H9 (cell line): ENCODE data around the gene CCDC191. TPM values are rescaled to one million over a fixed set of nuclear protein-coding genes. Genes with fewer than 3 reads are reported as not detected.

ENCODE experiments used
- DNase-seq: peaks from one replicate; pipeline ENCODE4 v3.0.0-alpha.2; 2017
- H2AFZ ChIP-seq: one replicate; pipeline ENCODE4 v1.6.1; 2013; ENCODE audit warnings: mild to moderate bottlenecking, low read length, control low read depth, moderate library complexity
- H2AK5ac ChIP-seq: 2 replicates; pipeline ENCODE4 v1.6.1; 2013; ENCODE audit warnings: low read length, control low read depth, mixed read lengths; ENCODE audit not compliant: insufficient read length
- H2BK120ac ChIP-seq: one replicate; pipeline ENCODE4 v1.6.1; 2013; ENCODE audit warnings: low read depth, mild to moderate bottlenecking, low read length, control low read depth, inconsistent platforms; ENCODE audit not compliant: poor library complexity, severe bottlenecking
- H2BK12ac ChIP-seq: 2 replicates; pipeline ENCODE4 v1.6.1; 2013; ENCODE audit warnings: low read length, control low read depth, mixed read lengths, low read depth; ENCODE audit not compliant: insufficient read length
- H2BK15ac ChIP-seq: 2 replicates; pipeline ENCODE4 v1.6.1; 2013; ENCODE audit warnings: low read depth, low read length, control low read depth
- H2BK20ac ChIP-seq: one replicate; pipeline ENCODE4 v1.6.1; 2013; ENCODE audit warnings: low read depth, mild to moderate bottlenecking, low read length, control low read depth, inconsistent platforms; ENCODE audit not compliant: poor library complexity, severe bottlenecking
- H2BK5ac ChIP-seq: 2 replicates; pipeline ENCODE4 v1.6.1; 2013; ENCODE audit warnings: low read length, control low read depth, mixed read lengths; ENCODE audit not compliant: insufficient read length
- H3K14ac ChIP-seq: 2 replicates; pipeline ENCODE4 v1.6.1; 2013; ENCODE audit warnings: low read length, control low read depth; ENCODE audit not compliant: insufficient read depth
- H3K18ac ChIP-seq: 2 replicates; pipeline ENCODE4 v1.6.1; 2013; ENCODE audit warnings: low read depth, mild to moderate bottlenecking, mixed read lengths, low read length, control low read depth; ENCODE audit not compliant: insufficient read length
- H3K23ac ChIP-seq: 2 replicates; pipeline ENCODE4 v1.6.1; 2013; ENCODE audit warnings: low read length, control low read depth, mixed read lengths, low read depth; ENCODE audit not compliant: insufficient read length
- H3K23me2 ChIP-seq: 2 replicates; pipeline ENCODE4 v1.6.1; 2013; ENCODE audit warnings: low read depth, mild to moderate bottlenecking, mixed read lengths, low read length, control low read depth; ENCODE audit not compliant: insufficient read length, poor library complexity, severe bottlenecking
- H3K27ac ChIP-seq: 2 replicates; pipeline ENCODE4 v1.5.1; 2013; ENCODE audit warnings: low read length, control low read depth, mixed read lengths, low read depth; ENCODE audit not compliant: insufficient read length
- H3K27me3 ChIP-seq: 2 replicates; pipeline ENCODE4 v1.6.1; 2013; ENCODE audit warnings: low read length, control low read depth, inconsistent platforms; ENCODE audit not compliant: insufficient read depth
- H3K4ac ChIP-seq: 2 replicates; pipeline ENCODE4 v1.6.1; 2013; ENCODE audit warnings: low read depth, mild to moderate bottlenecking, control low read depth, inconsistent platforms, low read length, moderate library complexity
- H3K4me1 ChIP-seq: 2 replicates; pipeline ENCODE4 v1.6.1; 2013; ENCODE audit warnings: low read length, control low read depth, inconsistent platforms; ENCODE audit not compliant: insufficient read depth
- H3K4me2 ChIP-seq: 2 replicates; pipeline ENCODE4 v1.6.1; 2013; ENCODE audit warnings: low read length, control low read depth, mixed read lengths; ENCODE audit not compliant: insufficient read length, insufficient read depth
- H3K56ac ChIP-seq: 2 replicates; pipeline ENCODE4 v1.6.1; 2013; ENCODE audit warnings: low read depth, mild to moderate bottlenecking, mixed read lengths, low read length, control low read depth; ENCODE audit not compliant: insufficient read length
- H3K79me1 ChIP-seq: 2 replicates; pipeline ENCODE4 v1.6.1; 2013; ENCODE audit warnings: low read depth, mild to moderate bottlenecking, moderate library complexity, low read length, control low read depth, inconsistent platforms; ENCODE audit not compliant: insufficient read depth, poor library complexity, severe bottlenecking
- H3K79me2 ChIP-seq: 2 replicates; pipeline ENCODE4 v1.6.1; 2013; ENCODE audit warnings: low read length, control low read depth, inconsistent platforms; ENCODE audit not compliant: insufficient read depth
- H3K9ac ChIP-seq: 2 replicates; pipeline ENCODE4 v1.6.1; 2013; ENCODE audit warnings: low read length, control low read depth, mixed read lengths; ENCODE audit not compliant: insufficient read length; ENCODE audit errors: extremely low read depth
- H3K9me3 ChIP-seq: one replicate; pipeline ENCODE4 v1.6.1; 2013; ENCODE audit warnings: low read depth, low read length, inconsistent platforms; ENCODE audit not compliant: control insufficient read depth
- H3T11ph ChIP-seq: one replicate; pipeline ENCODE4 v1.6.1; 2013; ENCODE audit warnings: mild to moderate bottlenecking, low read length, control low read depth, inconsistent platforms
- H4K20me1 ChIP-seq: one replicate; pipeline ENCODE4 v1.6.1; 2013; ENCODE audit not compliant: control insufficient read depth, insufficient read length, insufficient read depth
- H4K5ac ChIP-seq: 2 replicates; pipeline ENCODE4 v1.6.1; 2013; ENCODE audit warnings: low read depth, mild to moderate bottlenecking, mixed read lengths, low read length, control low read depth; ENCODE audit not compliant: insufficient read length
- H4K8ac ChIP-seq: replicated peaks from 2 replicates; pipeline ENCODE4 v1.6.1; 2013; ENCODE audit warnings: low read length, control low read depth, mixed read lengths, low read depth; ENCODE audit not compliant: insufficient read length
- H4K91ac ChIP-seq: 2 replicates; pipeline ENCODE4 v1.6.1; 2013; ENCODE audit warnings: low read depth, mild to moderate bottlenecking, moderate library complexity, mixed read lengths, low read length, control low read depth; ENCODE audit not compliant: insufficient read length
- H3K27ac Mint-ChIP-seq, 3 experiments: 2 replicates in 2 of 3; 3 replicates in 1 of 3; pipeline ENCODE4 v1.8.0; 2020 to 2021; ENCODE audit warnings: mixed read lengths in 3 of 3, mild to moderate bottlenecking in 1 of 3, moderate library complexity in 1 of 3
- H3K27me3 Mint-ChIP-seq: 2 replicates; pipeline ENCODE4 v1.8.0; 2021; ENCODE audit warnings: low read depth, mild to moderate bottlenecking, moderate library complexity, mixed read lengths
- H3K36me3 Mint-ChIP-seq, 3 experiments: 2 replicates in 2 of 3; 3 replicates in 1 of 3; pipeline ENCODE4 v1.8.0; 2020 to 2021; ENCODE audit warnings: low read depth in 3 of 3, mixed read lengths in 3 of 3; ENCODE audit not compliant: insufficient read depth in 1 of 3
- H3K4me1 Mint-ChIP-seq, 2 experiments: 2 replicates each; pipeline ENCODE4 v1.8.0; 2020; ENCODE audit warnings: mixed read lengths in 2 of 2
- H3K4me3 Mint-ChIP-seq, 2 experiments: 2 replicates in 1 of 2; 3 replicates in 1 of 2; pipeline ENCODE4 v1.8.0; 2020 to 2021; ENCODE audit warnings: mild to moderate bottlenecking in 2 of 2, mixed read lengths in 2 of 2, moderate library complexity in 1 of 2
- H3K9me3 Mint-ChIP-seq, 2 experiments: 2 replicates in 1 of 2; 3 replicates in 1 of 2; pipeline ENCODE4 v1.8.0; 2020; ENCODE audit warnings: mild to moderate bottlenecking in 2 of 2, mixed read lengths in 2 of 2, moderate library complexity in 1 of 2
- CTCF ChIP-seq: fragments of 200-600 bp; sonication (generic); conservative IDR thresholded peaks from 3 replicates; pipeline ENCODE4 v1.8.0; 2021; ENCODE audit warnings: antibody characterized with exemption, mild to moderate bottlenecking
- WGBS: extraction: QIAGEN DNeasy Blood & Tissue Kit; methylation state at CpG from one replicate; pipeline ENCODE4 v1.1.7; 2013; ENCODE audit warnings: missing lambda C conversion rate, low lambda C conversion rate, mixed read lengths; ENCODE audit not compliant: insufficient read length; ENCODE audit errors: extremely low coverage; 5-methylcytosine and 5-hydroxymethylcytosine counted together
- total RNA-seq: library from RNA; stranded (reverse); gene quantifications from 2 replicates; pipeline ENCODE4 v1.2.1, GENCODE V29; 2021

Gene CCDC191
- total RNA-seq, 1 experiment from 2014 or later = 0.68 TPM

GRCh38 chr3:114092151-114093015 lies 36.1 kb upstream of the CCDC191 start:
- H3K4me2 ChIP-seq = no peak overlapping the region
- no peak overlapping the region for H2BK15ac ChIP-seq
- WGBS = 100% methylated on average over 1 of the region's 13 CpGs
- Mint-ChIP-seq H3K27ac (no peak overlapping the region), H3K4me3 (no peak overlapping the region), H3K36me3 (peaks cover 6 to 7% (median 7%) of the 10 kb centered on the region in 3 experiments; a peak in 6 of 7 replicates), H3K4me1 (peaks cover 6 to 10% of the 10 kb centered on the region in 2 experiments), H3K27me3 (no peaks in the 10 kb centered on the region), H3K9me3 (peaks cover 0 to 2% of the 10 kb centered on the region in 2 experiments; a peak in 2 of 5 replicates)
- no peak for DNase-seq
- H4K20me1 ChIP-seq = no peaks in the 10 kb centered on the region
- no peak for TF ChIP-seq CTCF
- no peak overlapping the region for H2BK12ac ChIP-seq
- H3K9ac ChIP-seq = no peak overlapping the region
- H3T11ph ChIP-seq = no peak overlapping the region
- no peaks in the 10 kb centered on the region for H3K4me1 ChIP-seq
- H3K14ac ChIP-seq = no peak overlapping the region
- H3K4ac ChIP-seq = no peak overlapping the region
- no peak overlapping the region for H2AK5ac ChIP-seq
- no peaks in the 10 kb centered on the region for H3K27me3 ChIP-seq
- H2BK20ac ChIP-seq = no peak overlapping the region
- H3K23me2 ChIP-seq = no peaks in the 10 kb centered on the region
- H4K5ac ChIP-seq = no peak overlapping the region
- H2AFZ ChIP-seq = no peak overlapping the region
- no peak overlapping the region for H3K23ac ChIP-seq
- H2BK120ac ChIP-seq = no peak overlapping the region
- H2BK5ac ChIP-seq = no peak overlapping the region
- H3K9me3 ChIP-seq = no peaks in the 10 kb centered on the region
- no peak overlapping the region for H3K18ac ChIP-seq
- H3K56ac ChIP-seq = no peak overlapping the region
- H4K8ac ChIP-seq = no peak overlapping the region
- H4K91ac ChIP-seq = no peak overlapping the region
- H3K79me1 ChIP-seq = no peaks in the 10 kb centered on the region
- H3K27ac ChIP-seq = no peak overlapping the region
- H3K79me2 ChIP-seq = no peaks in the 10 kb centered on the region
